Activated T-cell treated with anti-CD3 and anti-CD28 coated beads for 1 hour (primary cell): ENCODE results near the gene ADAMTS15.

Experiments used
- DNase-seq: peaks from one replicate; pipeline ENCODE4 v3.0.0-alpha.2; 2020; ENCODE audit warnings: low read depth

ADAMTS15 gene

DNA sequence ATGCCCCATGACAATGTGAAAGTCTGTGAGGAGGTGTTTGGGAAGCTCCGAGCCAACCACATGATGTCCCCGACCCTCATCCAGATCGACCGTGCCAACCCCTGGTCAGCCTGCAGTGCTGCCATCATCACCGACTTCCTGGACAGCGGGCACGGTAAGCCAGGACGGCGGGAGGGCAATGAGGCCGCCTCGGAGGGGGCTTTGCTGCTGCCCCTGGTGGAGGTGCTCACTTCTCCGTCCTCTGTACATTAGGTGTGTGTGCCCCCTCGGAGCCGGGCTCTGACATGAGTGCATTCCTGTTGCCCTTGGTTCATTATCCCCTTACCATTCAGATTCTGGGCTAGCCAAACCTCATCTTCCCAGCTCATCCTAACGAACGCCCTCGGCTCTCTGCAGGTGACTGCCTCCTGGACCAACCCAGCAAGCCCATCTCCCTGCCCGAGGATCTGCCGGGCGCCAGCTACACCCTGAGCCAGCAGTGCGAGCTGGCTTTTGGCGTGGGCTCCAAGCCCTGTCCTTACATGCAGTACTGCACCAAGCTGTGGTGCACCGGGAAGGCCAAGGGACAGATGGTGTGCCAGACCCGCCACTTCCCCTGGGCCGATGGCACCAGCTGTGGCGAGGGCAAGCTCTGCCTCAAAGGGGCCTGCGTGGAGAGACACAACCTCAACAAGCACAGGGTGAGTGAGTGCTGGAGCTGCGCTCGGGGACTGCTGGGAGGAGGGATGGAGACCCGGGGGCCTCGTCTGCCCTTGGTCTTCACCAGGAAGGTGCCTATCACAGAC is 13.8 kb downstream of the ADAMTS15 start:
- no peak for DNase-seq

DNA sequence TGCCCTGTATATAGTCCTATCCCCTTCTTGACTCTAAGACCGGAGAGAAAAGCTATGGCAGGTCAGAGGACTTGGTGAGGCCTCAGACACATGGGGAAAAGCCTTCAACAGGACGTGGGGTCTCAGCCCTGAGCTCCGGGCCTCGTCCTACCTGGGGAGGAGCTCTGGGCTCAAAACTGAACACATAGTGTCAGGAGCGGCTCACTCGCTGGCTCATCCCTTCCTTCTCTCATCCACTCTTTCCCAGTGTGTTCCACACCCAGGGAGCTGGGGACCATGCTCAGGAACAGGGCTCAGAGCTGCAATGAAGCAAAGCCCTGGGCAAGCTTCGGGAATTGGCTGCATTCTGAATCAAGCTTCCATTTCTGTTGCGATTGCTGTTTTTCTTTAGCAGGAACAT is 14.5 kb downstream of the ADAMTS15 start:
- no peak for DNase-seq

DNA sequence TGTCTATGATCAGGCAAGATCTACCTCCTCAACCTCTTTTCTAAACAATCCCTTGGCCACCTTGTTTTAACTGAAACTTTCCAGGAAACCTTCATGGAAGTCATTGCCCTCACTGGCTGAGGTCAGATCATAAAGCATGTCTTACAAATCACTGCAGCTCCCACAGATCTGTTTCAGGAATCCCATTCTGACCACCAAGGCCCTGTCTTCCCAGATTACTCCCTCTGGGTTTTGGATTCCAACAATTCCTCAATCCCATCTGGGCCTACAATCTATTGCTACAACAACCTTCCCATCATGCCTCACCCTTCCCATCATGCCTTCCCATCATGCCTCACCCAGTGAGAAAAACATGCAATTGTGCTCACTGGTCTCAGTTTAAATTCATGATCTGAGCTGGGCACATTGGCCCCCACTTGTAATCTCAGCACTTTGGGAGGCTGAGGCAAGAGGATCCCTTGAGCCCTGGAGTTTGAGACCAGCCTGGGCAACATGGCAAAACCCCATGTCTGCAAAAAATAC is 15.9 kb downstream of the ADAMTS15 start:
- no peak for DNase-seq

DNA sequence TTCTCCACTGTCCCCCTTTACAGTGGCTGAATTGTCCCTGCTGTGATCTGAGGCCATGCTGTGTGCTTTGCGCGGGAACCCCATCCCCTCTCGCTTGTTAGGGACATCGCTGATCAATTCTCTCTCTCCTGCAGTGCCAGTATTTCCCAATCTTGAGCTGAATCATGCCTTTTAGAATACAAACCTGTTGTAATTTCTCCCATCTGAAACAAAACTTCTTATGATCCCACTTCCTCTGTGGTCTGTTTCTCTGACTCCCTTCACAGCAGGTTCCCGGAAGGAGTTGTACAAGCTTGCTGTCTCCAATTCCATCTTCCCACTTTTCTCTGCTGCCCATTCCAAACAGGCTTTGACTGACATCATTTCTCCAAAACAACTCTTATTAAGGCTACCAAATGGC is 16.8 kb downstream of the ADAMTS15 start:
- no peak for DNase-seq

DNA sequence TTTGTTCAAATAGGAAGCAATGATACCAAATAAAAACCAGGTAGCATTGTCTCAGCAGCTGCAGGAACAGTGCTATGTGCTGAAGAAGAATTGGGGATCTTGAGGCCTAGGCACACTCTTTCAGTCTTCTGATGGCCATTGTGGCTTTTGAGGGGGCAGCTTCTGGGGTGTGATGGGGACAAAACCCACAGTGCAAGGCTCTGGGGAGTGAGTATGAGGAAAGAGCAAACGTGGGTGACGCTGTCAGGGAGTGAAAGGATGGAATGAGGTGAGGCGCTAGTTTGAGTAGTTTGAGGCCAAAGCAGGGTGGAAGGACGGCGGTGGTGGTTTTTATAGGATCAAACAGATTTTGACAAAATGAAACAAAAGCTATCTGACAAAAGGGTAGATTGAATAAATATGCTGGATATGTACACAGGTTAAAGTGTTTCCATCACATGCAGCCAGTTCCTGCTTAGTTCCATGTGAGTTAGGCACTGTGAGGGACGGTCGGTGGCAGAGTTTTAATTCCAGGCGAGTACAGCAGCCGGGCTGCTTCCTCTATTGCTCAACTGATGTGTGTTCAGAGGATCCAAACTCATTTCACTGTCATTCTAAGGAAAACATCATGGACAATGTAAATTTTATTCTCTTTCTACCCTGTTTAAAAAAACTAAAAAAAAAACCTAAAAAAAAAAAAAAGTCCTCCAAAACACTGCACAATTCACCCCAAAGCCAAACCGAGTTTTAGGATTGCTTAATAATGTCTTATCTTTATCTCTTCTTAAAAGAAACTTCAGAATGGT is 18.9 kb downstream of the ADAMTS15 start:
- DNase-seq = no peak

DNA sequence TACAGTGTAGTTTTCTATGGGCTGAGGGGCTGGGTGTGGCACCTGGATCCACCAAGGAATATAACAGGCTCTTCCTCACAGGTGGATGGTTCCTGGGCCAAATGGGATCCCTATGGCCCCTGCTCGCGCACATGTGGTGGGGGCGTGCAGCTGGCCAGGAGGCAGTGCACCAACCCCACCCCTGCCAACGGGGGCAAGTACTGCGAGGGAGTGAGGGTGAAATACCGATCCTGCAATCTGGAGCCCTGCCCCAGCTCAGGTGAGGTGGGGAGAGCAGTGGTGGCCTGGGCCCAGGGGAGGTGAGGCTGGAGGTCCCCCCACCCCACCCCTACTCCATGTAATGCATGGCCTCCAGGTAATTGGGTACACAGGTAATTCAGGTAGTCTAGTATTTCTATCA is 20.7 kb downstream of the ADAMTS15 start:
- DNase-seq = no peak

DNA sequence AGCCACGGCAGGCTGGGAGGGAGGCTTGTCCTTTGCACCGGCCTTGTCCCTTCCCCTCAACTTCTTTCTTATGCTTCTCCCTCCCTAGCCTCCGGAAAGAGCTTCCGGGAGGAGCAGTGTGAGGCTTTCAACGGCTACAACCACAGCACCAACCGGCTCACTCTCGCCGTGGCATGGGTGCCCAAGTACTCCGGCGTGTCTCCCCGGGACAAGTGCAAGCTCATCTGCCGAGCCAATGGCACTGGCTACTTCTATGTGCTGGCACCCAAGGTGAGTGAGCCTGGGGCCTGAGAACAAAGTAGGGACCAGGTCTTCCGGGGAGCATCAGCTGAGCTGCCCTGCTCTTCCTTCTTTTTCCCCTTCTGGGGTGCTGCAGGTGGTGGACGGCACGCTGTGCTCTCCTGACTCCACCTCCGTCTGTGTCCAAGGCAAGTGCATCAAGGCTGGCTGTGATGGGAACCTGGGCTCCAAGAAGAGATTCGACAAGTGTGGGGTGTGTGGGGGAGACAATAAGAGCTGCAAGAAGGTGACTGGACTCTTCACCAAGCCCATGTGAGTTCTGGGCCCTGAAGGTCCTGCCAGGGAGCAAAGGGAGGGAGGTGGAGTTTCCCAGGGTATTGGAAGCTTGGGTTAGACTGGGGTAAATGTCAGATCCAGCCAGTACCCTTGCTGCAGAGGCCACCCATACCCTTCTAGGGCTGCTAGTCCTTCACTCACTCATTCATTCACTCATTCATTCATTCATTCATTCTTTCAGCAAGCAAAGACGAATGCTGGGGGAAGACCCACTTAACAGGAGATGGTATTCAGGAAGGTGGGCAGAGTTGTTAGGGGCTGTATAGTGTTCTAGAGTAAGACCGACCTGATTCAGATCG is 22.6 kb downstream of the ADAMTS15 start:
- no peak for DNase-seq

DNA sequence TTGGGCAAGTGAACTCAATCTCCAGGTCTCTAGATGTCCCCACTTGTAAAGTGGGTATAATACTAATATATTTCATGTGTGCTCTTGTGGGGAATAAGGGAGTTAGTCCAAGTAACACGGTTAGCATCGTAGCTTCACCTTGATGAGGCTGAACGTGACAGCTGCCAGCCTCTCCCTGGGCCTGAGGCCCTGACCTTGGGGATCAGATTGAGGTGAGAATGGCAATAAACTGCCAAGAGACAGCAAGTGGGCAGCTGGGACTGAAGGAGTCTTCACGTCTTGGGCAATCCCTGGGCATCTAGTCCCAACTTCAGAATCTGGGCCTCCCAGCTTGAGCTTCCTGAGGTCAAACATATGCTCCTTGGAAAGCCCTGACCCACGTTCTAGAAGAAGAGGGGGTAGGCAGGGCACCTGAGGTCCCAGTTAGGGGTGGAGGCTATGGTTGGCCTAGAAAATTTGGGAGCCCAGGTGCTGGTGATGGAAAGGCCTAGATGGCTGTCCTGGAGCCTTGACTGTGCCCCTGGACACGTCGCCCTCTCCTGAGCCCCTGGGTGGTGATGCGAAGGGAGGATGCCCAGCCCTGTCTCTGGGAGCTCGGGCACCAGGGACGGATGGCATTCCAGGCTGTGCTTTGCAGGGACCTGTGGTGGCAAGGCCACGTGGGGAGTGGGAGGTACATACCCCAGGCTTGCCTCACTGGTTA is 23.4 kb downstream of the ADAMTS15 start:
- no peak for DNase-seq

DNA sequence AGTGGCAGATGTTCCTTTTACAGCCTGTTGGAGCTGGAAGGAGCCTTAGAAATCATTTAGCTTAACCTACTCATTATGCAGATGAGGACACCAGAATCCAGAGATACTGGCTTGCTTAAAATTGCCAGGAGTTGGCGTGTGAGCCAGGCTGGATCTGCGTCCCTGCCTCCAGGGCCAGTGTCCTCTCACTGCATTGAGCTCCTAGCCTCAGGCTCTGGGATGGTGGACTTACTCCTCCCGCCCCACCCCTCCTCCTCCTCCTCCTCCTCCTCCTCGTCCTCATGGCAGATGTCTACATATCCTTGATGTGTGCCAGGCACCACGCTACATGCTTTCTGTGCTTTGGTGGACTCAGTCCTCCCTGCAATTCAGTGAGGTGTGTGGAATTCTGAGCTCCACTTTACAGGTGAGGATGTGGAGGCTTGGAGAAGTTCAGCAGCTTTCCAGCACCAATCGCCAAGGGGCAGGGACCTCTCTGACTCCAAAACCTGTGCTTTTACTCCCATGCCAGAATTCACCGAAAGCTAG is 24.1 kb downstream of the ADAMTS15 start:
- no peak for DNase-seq

DNA sequence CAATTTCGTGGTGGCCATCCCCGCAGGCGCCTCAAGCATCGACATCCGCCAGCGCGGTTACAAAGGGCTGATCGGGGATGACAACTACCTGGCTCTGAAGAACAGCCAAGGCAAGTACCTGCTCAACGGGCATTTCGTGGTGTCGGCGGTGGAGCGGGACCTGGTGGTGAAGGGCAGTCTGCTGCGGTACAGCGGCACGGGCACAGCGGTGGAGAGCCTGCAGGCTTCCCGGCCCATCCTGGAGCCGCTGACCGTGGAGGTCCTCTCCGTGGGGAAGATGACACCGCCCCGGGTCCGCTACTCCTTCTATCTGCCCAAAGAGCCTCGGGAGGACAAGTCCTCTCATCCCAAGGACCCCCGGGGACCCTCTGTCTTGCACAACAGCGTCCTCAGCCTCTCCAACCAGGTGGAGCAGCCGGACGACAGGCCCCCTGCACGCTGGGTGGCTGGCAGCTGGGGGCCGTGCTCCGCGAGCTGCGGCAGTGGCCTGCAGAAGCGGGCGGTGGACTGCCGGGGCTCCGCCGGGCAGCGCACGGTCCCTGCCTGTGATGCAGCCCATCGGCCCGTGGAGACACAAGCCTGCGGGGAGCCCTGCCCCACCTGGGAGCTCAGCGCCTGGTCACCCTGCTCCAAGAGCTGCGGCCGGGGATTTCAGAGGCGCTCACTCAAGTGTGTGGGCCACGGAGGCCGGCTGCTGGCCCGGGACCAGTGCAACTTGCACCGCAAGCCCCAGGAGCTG is 24.8 kb downstream of the ADAMTS15 start:
- DNase-seq = no peak

DNA sequence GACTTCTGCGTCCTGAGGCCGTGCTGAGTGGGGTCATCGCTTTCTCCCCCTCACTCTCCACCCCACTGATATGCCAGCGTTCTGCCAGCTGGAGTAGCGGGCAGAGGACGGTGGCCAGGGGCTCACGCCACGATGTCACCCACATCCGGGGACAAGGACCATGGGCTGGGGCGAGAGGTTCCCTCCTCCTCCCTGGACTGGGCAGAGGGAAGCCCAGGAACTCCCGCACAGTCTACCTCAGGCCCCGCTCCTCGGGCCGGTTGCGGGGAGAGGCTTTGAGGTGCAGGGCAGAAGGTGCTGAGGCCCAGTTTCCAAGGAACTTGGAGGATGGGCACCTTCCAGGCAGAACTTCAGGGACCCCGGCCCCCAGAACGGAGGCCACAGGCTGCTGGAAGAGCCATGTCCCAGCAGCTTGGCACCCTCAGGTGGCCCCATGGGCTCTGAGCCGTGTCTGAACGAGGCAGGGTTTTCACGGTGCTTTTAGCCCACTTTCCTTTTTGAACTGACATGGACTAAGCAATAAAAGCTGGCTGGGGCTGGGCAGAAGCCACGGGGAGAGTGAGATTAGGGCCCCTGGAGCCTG is 25.4 kb downstream of the ADAMTS15 start:
- no peak for DNase-seq

DNA sequence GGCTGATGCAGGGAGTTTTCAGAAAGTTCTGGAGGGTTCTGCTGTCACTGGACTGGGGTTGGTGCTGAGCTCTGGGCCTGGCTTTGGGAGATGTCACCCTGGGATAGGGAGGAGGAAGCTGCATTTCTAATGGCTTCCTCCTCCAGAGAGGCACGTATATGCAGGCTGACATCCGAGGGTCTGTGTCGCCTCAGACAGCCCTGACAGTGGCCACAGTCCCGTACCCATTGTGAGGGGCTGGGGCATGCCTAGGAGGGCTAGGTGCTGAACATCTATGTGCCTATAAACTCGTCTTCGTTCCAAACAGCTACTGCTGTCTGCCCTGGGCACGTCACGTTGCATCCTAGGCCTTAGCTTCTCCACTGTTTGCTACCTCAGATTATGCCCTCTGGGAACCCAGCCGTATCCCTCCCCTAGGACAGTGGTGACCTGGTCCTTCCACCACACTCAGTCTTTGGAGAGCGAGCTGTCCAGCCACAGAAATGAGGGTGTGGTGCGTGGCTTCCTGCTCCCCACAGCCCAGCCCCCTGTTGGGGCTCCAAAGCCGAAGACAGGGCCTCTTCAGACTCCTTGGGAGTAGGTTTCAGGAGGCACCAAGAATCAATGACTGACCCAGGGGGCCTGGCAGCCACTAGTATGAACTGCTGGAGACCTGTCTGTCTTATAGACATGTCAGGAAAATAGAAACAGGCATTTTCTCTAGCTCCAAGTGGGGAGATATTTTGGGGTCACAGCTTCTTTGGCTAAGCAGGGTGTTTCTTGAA is 26.4 kb downstream of the ADAMTS15 start:
- no peak for DNase-seq

DNA sequence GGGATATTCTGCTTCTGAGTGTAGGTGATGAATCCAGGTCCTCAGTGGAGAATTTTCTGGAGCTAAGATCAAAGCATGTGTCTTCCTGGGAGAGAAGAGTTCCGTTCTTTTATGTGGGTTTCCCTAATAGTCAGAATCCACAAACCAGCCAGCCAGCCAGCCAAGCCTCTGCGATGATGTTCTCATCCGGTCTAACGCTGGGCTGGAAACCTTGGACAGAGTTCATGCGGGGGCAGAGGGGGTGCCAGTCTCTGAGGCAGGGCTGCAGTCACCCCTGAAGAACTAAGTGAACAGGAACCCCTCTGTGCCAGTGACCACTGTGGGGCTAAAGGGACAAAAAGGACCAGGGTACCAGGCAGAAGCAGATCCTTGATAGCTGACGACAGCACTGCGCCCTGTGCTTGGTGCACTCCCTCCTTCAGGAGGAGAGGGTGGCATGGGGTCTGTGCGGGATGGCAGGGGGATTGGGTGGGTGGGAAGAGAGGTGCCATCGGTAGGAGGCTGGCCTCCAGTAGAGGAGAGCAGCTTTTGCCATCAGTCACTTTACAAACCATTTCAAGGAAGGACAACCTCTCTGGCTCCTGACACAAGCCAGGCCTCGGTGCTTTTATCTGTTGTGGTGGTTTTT is 27.1 kb downstream of the ADAMTS15 start:
- DNase-seq = no peak

DNA sequence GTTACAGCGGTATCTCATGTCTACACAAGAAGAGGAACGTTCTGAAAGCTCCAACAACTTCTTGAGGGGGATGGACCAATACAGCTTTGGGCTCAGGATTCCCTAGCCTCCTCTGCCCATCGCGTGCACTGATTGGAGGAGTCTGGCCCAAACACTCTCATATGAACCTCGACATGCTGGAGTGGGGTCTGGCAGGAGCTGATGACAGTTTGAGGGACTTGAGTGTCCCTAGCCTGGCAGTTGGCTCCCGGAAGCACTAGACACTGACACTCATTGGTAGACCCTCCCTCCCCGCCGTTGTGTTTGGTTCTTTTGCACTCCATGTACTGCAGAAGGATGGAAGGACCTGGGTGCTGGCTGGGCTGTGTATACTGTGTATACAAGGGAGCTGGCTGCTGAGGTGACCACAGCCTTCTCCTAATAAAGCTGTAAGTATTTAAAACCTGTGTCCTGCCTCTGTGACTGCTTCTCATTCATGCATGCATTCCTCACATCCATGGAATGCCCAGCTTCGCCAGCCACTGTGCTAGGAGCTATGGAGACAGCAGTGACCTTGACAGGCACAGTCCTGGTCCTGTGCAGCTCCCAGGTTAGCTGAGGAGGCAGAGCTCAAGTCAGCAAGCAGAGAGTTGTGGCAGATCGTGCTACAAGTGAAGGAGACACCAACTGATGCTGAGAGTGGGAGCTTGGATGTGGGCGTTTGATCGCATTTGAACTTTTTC is 27.9 kb downstream of the ADAMTS15 start:
- DNase-seq = no peak

DNA sequence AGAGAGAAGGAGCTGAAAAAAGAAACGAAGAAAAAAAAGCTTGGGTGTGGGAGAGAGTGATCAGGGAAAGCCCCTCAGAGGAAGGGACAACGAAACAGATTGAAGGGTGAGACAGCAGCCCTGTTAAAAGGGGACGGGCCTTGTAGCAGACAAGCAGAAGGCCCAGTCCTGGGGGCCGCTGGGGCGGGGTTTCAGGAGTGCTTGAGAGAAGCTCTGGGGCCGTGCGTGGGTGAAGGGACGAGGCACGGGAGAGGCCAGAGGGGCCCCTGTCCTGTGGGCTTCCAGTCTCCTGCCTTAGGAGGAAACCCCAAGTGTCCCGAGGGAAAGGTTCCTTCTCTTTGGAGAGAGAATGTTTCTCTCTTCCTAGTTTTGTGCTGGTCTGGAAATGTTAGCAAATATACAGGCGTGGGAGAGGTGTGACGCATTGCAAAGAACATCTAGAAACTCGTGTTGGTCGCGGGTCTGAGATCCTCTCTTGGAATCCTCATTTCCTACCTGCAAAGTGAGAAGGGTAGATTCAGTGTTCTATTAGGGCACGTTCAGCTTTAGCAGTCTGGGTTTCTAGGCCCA is 28.6 kb downstream of the ADAMTS15 start:
- no peak for DNase-seq

DNA sequence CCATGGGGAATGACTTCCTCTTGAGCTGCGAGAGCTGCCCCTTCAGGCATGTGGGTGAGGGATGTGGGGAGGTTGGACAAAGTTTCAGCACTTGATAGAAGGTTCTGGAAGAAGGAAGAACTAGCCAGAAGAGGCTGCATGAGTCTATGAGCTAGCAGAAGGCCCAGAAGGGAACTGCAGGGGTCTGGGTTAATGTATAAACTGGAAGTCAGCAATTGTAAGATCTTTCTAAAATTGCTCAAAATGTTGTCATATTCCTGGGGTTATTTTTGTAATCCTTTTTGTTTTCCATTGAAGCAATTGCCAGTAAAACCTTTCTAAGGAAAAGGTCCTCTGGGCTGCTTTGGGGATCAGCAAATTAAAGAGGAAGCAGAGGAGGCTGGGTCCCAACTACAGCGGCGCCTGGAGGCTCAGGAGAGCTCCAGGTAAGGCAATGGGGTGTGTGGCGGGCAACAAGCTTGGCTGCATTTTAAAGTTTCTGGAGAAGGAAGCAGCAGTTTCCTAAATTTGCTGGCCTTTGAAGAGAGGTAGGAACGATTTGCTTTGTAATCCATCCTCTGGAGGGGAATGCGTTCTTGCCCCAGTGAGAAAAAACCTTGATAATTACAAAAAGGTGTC is 29.2 kb downstream of the ADAMTS15 start:
- no peak for DNase-seq

DNA sequence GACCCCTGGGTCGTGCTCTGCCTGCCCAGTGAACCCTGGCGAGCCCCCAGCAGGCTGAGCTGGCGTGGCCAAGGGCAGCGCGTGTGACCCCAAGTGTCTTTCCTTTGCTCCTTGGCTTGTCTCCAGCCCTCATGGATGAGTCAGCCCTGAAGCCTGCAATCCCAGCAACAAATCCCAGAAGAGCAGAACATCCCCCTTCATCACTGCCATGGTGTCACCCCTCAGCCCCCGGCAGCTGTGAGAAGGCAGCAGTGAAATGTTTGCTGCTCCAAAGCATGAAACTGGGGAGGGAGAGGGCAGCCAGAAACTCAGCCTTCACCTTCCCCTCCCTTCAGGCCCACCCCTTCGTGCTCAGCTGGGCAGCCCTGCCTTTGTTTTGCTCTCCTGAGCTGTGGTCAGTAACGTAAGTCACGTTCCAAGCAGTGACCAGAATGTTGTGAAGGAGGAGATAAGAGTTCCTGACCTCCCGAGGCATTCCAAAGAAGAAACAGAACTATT is 29.8 kb downstream of the ADAMTS15 start:
- no peak for DNase-seq
